Adrenal gland (tissue), 5 donors: ENCODE results near the gene MYO1B.

Experiments used
- CTCF ChIP-seq, 6 experiments: fragments of 450-650 bp in 4 of 6; fragments of 200-600 bp in 2 of 6; sonication (generic) in 1 of 6; IDR thresholded peaks; 1 replicate in 5 of 6; 2 replicates in 1 of 6; pipeline versions ENCODE4 v1.5.1 to v1.8.0; 2016 to 2021; ENCODE audit warnings: antibody characterized with exemption in 6 of 6, mild to moderate bottlenecking in 2 of 6, moderate library complexity in 1 of 6
- POLR2A ChIP-seq, 2 donors: fragments of 450-650 bp; IDR thresholded peaks; one replicate each; pipeline ENCODE4 v1.6.1; 2017; ENCODE audit warnings: antibody characterized with exemption in 2 of 2, mild to moderate bottlenecking in 2 of 2, moderate library complexity in 1 of 2
- donor health status: DM: no; HTN: no; CAD: no.

- TF ChIP-seq CTCF (IDR thresholded peaks at IDR 0.05) (no peak), POLR2A (IDR thresholded peaks at IDR 0.05) (no peak)
Observed at GRCh38 chr2:191268596-191268995, 23.4 kb downstream of the MYO1B start.
